ENCODE measurements around the gene ATP1A1.

The ATP1A1 gene

DNA sequence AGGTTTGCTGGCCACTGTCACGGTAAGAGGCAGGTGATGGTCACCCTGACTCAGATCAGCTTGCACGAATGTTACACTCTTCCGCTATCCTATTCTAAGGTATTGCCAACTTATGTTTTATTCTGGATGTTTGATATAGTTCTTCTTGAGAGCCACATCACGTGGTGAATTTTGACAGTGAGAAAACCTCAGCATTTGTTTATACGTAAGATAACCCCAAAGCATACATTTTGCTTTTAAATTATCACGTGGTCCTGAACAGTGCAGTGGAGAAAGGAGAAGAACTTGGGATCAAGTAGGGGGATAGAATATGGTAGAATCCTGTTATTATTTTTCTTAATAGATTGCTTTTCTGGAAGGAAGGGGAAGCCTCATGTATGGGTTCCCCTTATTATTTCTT lies 16.6 kb downstream of the ATP1A1 start:
- no peak for DNase-seq (ENCODE audit: low read depth in 2 of 2)

DNA sequence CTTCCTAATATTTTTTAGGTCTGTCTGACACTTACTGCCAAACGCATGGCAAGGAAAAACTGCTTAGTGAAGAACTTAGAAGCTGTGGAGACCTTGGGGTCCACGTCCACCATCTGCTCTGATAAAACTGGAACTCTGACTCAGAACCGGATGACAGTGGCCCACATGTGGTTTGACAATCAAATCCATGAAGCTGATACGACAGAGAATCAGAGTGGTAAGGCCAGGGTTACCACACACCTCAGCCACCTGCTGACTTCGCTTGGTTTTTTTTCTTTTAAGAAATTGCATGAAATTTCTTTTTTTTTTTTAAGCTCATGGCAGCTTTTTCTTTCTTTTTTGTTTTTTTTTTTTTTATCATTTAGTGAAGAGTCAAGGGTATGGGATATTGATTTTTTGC lies 17.2 kb downstream of the ATP1A1 start:
- DNase-seq (ENCODE audit: low read depth in 2 of 2): no peak

DNA sequence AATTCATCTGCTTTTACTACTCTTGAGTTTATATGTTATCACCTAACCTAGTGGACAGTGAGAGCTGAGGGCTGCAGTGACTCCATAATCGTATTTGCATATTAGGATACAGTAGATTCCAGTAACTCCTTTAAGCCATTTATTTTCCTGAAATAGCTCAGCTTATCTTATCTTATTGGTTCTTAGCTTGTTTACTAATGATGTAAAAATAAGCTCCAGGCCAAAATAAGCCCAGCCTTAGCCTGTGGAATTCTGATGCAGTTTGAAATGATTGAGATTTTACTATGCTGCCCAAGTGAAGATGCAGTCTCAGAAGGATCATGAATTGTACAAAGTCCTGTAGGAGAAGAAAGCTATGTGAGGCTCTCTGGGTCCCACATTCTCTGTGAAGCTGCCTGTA lies 18.1 kb downstream of the ATP1A1 start:
- no peak for DNase-seq (ENCODE audit: low read depth in 2 of 2)

DNA sequence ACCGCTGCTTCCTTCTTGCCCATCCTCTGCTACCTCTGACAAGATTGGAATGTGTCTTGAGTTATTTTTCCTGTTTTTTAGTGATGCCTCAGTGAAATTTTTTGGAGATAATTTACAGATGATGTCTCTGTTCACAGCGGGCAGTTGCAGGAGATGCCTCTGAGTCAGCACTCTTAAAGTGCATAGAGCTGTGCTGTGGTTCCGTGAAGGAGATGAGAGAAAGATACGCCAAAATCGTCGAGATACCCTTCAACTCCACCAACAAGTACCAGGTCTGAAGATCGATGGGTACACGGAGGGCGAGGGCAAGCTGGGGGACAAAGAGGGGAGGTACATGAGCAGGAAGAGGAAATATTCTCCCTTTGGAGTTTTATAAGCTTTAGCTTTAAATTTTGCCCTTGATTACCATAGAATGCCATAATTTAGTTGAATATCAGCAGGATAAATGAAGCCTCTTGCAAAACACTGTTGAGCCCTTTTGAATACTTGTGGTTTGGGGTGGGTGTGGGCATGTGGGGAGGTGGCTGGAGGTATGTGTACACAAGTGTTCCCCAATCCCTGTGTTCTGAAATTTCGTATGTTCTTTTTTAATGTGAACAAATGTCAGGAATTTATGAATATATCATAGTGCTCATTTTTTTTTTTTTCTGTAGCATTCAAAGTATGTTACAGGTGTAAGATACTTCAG lies 19.8 kb downstream of the ATP1A1 start:
- no peak for DNase-seq (ENCODE audit: low read depth in 2 of 2)

DNA sequence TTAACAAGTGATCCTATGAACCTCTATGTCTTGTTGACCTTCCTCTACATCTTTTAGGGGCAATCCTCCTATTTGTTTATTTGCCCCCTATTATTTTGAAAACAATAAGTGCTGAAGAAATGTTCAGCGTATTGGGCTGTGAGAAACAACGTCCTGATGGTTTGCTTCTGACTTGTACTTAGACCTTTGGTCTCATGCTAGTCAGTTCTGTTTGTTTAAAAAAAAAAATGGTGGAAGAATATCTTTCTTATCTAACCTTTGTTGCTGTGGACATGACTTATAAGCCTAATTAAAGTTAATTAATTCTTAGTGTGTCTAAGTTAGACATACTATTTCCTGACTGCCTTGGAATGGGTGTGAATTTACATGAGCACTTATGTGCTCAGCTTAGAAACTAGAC lies 20.7 kb downstream of the ATP1A1 start:
- no peak for DNase-seq (ENCODE audit: low read depth in 2 of 2)

DNA sequence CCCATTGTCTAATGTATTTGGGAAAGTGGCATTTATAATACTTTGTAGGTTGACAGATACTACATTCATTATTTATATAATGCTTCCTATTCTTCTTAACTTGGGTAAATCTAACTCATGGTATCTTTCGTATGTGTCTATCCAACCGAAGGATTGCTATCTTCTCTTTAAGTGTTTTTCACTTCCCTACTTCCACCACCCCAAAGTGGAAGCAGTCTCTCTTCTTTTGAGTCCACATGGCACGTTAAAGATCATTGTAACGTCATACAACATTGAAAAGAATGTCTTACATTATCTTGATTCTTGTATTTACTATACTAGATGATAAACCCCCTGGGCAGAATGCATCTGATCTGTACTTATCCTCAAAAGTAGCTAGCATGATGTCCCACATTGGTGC lies 21.2 kb downstream of the ATP1A1 start:
- DNase-seq (ENCODE audit: low read depth in 2 of 2): no peak

DNA sequence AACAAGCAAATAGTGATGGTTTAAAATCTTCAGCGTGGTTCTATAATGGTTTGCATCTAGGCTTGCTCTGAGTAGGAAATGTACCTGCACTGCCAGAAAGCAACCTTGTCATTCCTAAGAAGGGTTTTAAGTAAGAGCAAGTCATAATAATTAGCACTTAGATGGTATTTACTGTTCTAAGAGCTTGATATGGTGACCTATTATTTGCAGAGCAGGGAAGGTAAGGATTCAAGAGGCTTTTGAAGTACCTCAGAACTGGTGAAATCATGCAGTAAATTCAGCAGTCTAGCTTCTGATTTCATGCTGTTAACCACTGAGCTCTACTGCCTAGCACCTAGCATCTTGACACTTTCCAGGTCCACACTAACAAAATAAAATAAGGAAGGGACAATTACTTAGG lies 23.7 kb downstream of the ATP1A1 start:
- no peak for DNase-seq (ENCODE audit: low read depth in 2 of 2)

DNA sequence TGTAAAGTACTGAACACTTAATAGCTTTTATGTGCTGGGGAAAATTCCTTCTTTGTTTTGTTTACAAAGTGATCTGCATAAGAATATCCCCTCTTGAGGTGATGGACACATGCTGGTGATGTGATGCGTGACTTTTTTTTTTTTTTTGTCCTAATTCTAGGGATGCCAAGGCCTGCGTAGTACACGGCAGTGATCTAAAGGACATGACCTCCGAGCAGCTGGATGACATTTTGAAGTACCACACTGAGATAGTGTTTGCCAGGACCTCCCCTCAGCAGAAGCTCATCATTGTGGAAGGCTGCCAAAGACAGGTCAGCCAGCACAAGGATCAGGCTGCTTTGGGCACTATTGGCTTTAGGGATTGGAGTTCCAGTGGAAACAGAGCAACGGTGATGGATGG lies 24.7 kb downstream of the ATP1A1 start:
- no peak for DNase-seq (ENCODE audit: low read depth in 2 of 2)

DNA sequence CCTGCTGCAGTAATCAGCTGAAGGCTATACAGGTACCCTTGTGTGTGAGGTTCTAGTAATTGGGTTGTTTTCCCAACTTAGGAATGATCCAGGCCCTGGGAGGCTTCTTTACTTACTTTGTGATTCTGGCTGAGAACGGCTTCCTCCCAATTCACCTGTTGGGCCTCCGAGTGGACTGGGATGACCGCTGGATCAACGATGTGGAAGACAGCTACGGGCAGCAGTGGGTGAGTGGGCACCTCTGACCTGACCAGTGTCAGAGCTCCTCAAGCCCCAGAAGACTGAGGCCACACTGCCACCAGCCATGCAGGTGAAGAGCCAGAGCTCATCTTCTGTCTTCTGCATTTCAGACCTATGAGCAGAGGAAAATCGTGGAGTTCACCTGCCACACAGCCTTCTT lies 27.7 kb downstream of the ATP1A1 start:
- DNase-seq (ENCODE audit: low read depth in 2 of 2): no peak

DNA sequence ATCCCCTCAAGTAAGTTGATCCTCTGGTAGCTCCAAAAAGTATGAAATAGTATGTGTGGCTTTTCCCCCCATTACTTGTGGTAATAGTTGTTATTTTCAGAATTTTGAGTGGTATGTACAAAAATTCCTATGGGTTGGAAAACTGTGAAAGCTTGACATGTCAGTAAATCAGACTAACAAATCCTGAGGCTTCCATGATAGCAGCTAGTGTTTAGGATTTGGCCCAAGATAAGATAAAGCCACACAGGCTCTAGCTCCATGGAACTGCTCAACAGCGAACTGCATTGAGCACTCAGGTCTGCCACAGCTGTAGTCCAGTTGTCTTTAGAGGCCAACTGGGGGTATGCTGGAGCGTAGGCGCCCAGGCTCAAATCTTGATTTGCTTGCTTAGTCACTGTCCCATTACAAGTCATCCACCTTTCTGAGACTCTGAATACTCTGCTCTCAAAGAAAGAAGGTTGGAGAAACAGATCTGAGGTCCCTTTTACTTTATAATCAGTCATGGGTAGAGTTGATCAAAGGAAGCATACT lies 28.7 kb downstream of the ATP1A1 start:
- DNase-seq (ENCODE audit: low read depth in 2 of 2): no peak

DNA sequence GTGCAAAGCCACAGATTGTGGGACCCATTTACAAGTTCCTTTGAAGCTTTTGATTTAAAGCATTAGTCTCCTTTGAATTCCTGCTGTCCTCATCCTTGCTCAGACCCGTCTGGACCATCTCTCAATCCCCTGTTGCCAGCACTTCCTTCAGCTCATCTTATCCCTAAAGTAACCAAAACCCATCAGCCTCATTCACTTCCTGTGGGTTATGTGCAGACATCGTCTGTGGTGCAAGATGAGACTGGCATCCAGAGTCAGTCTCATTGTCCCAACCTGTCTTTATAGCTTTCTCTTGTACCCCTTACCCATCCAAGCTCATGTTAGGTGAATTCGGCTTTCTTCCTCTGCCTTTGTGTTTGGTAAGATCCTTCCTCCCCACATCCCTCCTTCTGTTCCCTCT lies 29.3 kb downstream of the ATP1A1 start:
- DNase-seq (ENCODE audit: low read depth in 2 of 2): no peak

DNA sequence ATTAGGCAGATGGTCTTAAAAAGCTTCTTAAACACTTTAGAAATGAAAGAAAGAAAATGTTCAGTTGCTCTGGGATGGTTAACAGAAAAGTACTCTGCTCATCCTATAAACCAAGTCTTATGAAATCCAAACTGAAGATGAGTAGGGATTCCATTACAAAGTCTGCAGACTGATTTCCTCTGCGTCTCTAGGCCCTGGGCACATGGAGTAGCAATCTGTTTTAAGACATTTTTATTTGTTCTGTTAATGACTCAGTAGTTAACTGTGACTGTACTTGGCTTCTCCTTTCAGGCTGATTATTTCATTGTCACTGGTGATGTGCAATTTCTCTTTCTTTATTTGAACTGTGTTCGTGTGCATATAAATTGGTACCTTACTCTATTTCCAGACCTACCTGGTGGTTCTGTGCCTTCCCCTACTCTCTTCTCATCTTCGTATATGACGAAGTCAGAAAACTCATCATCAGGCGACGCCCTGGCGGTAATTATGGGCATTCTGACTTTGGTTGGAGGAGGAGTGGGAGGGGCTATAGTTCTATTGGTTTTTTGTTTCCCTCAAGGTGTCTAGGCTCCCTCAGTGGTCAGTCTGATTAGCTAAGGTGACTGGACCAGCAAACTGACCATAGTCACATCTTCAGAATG lies 30.6 kb downstream of the ATP1A1 start:
- no peak for DNase-seq (ENCODE audit: low read depth in 2 of 2)

DNA sequence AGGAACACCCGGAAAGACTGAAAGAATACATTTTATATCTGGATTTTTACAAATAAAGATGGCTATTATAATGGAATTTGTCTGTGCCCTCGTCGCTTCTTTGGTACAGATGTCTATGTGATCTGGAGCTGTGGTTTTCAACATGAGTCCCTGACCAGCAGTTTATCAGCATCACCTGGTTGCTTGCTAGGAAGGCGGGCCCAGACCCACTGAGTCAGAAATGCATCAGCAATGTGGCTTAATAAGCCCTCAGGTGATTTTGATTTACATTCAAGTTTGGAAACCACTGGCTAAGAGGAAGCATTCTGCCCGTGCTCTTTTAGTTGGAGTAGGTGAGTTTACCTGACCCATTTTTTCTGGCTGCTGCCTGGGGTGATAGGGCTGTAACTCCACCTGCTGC lies 31.7 kb downstream of the ATP1A1 start:
- DNase-seq (ENCODE audit: low read depth in 2 of 2): no peak

DNA sequence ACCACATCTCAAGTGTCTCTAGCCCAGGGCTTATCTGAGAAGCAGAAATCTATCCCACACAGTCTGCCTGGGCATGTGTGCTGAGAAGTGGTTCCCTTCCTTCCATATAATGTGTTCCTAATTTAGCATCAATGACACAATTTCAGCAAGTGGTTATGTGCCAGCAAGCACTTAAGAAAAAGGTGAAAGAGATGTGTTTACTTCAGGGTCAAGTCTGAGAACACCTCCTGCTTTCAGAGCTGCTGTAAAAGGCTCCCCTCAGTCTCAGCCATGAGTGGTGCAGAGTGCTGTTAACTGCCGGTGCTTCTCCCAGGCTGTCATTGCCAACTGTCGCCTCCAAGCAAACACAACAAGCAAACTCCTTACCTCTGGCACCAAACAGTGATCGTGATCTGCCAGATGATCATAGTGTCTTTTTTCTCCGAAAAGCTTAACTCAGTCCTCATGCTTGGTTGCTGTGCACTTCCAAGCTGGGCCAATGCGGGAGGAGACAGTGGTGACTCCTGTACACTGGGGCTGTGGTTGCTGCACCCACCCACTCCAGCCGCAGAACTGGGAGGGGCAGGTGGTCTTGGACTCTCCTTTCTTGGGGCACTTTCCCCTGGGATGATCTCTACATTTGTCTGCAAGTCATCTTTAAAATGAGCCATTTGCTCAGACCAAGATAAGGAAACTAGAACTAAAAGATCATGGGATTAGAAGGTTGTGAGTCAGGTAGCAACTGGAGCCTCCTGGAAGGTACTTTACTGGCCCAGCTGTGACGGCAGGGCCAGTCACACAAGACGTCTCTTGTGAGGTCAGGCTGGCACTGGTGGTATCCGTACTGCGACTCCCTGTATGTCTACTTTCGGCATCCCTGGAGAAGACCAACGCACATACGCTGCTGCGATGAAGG lies 32.4 kb downstream of the ATP1A1 start:
- no peak for DNase-seq (ENCODE audit: low read depth in 2 of 2)

DNA sequence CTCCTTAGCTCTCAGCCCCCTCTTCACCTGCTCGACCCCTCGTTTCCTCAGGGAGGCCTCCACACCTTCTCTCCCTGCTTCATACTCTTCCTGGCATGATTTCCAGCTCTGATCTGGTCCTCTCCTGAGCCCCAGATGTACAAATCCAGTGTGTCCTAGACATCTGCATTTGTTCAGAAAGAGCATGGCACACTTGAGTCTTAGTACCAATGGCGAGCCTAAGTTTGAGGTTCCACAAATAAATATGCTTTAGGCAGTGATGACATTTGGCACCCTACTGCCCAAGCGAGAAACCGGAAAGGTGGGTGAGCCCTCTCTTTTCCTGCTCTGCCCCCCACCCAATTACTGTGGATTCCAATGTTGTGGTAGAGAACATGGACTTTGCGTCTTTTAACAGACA lies 34.0 kb downstream of the ATP1A1 start:
- no peak for DNase-seq (ENCODE audit: low read depth in 2 of 2)

DNA sequence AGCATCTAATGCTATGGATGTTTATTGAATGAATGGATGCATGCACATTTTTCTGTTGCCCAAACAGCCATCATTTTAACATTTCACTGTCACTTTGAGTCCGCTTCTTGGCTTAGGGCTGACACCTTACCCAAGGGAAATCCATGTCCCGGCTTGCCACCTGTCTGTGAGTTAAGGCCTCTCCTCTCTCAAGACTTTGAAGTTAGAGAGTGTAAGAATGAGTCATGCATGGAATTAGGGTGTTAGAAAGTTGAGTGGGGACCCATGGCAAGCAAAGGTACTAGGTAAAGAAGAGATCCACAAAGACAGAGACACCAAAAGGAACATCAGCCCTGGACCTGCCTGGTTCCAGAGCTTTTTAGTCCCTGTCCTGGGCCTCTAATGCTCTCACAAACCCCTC lies 35.1 kb downstream of the ATP1A1 start:
- DNase-seq (ENCODE audit: low read depth in 2 of 2): no peak

DNA sequence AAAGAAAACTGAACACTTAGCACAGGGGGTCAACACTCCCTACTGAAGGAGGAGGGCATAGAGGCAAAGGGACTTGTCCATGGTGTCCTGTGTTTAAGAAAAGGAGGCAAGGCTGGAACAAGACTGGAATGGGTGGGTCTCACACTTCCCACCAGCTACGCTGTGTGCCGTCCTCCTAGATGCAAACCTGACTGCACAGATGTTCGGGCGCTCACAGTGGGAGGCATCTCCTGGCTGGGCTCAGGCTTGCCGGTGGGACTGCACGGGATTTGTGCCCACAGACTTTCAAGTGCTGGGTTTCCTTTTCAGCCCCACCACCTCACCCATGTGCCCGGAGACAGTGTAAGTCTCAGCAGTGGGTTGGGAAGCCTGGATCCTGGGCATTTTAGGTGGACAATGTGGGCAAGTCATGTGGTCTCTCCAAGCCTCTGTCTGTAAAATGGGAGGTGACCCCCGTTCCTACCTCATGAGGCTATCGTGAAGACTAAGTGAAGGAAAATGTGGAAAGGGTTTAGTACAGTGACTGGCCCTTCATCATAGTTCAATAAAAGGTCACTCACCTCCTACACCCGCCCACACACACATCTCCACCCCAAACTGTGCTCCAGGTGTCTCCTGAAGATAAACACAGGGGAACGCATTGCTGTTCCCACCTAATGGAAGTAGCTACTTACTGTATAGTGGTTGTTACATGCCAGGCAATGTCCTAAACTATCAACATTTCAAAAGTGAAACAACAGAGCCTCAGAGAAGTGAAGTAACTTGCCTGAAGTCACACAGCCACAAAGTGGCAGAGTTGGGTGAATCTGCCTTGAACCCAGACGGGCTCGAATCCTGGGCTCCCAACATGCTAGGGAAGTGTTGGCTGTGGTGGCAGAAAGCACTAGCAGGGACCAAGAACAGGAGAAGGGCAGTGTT lies 36.0 kb downstream of the ATP1A1 start:
- no peak for DNase-seq (ENCODE audit: low read depth in 2 of 2)

DNA sequence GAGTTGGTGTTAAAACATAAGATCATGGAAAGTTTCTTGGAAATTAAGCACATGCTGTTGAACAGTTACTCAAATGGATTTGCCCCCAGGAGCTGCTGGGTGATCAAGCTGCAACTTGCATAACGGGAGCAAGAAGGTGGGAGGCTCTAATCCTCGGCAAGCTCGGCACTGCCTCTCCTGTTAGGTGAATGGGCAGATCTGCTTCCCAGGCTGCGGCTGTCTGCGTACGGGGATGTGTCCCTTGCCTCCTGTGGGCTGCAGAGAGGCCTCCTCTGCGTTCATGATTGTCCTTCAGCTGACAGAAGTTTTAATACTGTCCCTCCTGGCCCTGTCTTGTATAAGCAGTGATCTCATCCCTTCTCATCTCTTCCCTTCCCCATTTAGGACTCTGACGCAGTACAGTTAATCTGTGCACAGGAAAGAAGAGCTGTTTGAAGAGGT lies 36.7 kb downstream of the ATP1A1 start:
- DNase-seq (ENCODE audit: low read depth in 2 of 2): no peak

DNA sequence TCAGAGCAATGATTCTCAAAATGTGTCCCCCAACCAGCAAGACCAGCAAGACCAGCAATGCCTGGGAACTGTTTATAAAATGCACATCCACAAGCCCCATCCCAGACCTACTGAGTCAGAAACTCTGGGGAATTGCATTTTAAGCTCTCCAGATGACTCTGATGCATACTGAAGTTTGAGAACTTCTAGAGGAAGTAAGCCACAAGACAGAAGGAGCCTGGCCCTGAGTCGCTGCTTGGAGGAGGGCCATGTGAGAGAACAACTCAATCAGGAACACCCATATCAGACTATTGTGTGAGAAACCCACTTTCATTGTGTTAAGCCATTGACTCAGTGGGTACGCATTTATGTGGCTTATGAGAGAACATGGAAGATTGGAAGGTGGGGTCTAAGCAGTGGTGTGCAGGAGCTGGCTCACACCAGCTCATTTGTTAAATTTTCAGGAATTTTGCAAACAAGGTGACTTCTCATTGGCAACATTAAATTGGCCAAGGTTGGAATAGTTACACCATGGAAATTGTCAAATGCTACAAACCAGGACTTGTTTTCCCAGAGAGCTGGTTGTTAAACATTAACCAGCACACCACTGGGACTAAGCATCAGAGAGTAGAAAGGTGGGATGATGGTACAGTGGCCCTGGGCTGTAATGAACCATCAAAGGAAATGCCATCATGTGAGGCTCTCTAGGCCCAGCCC lies 38.9 kb downstream of the ATP1A1 start:
- no peak for DNase-seq (ENCODE audit: low read depth in 2 of 2)

DNA sequence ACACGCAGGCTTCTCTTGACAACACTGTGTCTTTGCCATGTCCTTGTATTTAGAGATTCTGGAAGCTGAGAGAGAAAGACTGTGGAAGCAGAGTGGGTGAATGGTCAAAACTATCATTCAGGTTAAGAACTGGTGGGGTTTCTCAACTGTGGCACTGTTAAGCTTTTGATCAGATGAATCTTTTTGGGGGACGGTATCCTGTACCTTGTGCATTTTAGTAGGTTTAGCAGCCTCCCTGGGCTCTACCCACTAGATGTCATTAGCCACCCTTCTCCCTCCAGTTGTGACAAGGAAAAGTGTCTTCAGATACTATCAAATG lies 39.4 kb downstream of the ATP1A1 start:
- DNase-seq (ENCODE audit: low read depth in 2 of 2): no peak

DNA sequence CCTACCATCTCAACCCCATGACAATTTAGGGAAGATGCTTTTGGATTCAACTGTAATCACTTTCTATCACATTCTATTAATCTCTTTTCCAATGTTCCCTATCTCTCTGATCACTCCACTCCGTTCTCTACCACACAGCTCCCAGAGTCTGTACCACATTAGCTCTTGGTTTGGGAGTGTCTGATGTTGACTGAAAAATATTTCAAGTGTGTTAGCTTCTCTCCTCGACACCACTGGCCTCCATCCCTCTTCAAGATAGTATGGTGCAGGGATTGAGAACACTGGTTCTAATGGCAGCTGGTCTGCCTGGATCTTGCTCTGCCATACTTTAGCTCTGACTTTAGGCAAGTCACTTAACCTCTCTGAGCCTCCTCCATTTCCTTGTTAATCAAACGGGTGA lies 39.9 kb downstream of the ATP1A1 start:
- no peak for DNase-seq (ENCODE audit: low read depth in 2 of 2)

All from stimulated activated CD8-positive, alpha-beta memory T cell treated with anti-CD3 and anti-CD28 coated beads, Interleukin-2, amount 100 ng/mL, for 1 hour (primary cell).